ENCODE data around the gene MKNK1.

GRCh38 chr1:46606255-46606965, 2.3 kb upstream of the MKNK1 start:
- TF ChIP-seq ZNF629 (tag by site-specific recombination; IDR thresholded peaks at IDR 0.05) (no peak), CTCF (tag by site-specific recombination; IDR thresholded peaks at IDR 0.05) (no peak)

All from HEK293 (cell line).